ENCODE data around the gene LCMT1. TPM values are rescaled to one million over a fixed set of nuclear protein-coding genes. Genes with fewer than 3 reads are reported as not detected.

The LCMT1 gene
- total and polyA plus RNA-seq, 9 donors, result 29.4 to 58.9 (median 38.3) TPM

- no peaks in the 10 kb centered on the region for H3K9me3 ChIP-seq
- H3K4me1 ChIP-seq (ENCODE audit: insufficient read depth), result no peaks in the 10 kb centered on the region
- DNase-seq, result no peak
- H3K36me3 ChIP-seq, result no peaks in the 10 kb centered on the region
- no peak overlapping the region for H3K27ac ChIP-seq
- no peak overlapping the region for H3K4me3 ChIP-seq
- intact Hi-C loops (cut with DNase I), result loop anchor here in 3 of 4 donors (5.0 to 10.0 kb wide), 3 partner anchors 98 to 170 kb away; no protein-coding TSS in a partner anchor
- TF ChIP-seq EP300 (IDR thresholded peaks at IDR 0.05) (no peak), CTCF (IDR thresholded peaks at IDR 0.05) (no peak), POLR2A (IDR thresholded peaks at IDR 0.05) (no peak)
- 68 to 75% (median 73%) methylated on average over 7 of the region's 7 CpGs for WGBS, 3 donors
- no peaks in the 10 kb centered on the region for H3K27me3 ChIP-seq
Measured at GRCh38 chr16:25224731-25225319, 113.3 kb downstream of the LCMT1 start.

Small RNA genes within 50 kb of the gene (small RNA-seq; reads per million reads assigned to genes)
- gene RN7SL557P, result not detected

Other genes starting within 250 kb of the LCMT1 start
- 10 to 100 TPM; 26.8 to 63.8 (median 56.5) TPM for gene ARHGAP17, start 96.4 kb upstream of the LCMT1 start, total RNA-seq
- gene ARHGAP17, start 96.4 kb upstream of the LCMT1 start, polyA plus RNA-seq, result 100 to 1,000 TPM in 1 of 2 donors, 10 to 100 TPM in 1; 26.0 to 113 TPM
- gene AQP8, start 105.2 kb downstream of the LCMT1 start, total RNA-seq, result not detected
- gene AQP8, start 105.2 kb downstream of the LCMT1 start, polyA plus RNA-seq, result under 1 TPM in 1 of 2 donors, not detected in 1; 0.07 TPM
- 10 to 100 TPM in 1 of 7 donors, 1 to 10 TPM in 6; 2.8 to 11.1 (median 7.8) TPM for gene ZKSCAN2, start 146.1 kb downstream of the LCMT1 start, total RNA-seq
- gene ZKSCAN2, start 146.1 kb downstream of the LCMT1 start, polyA plus RNA-seq, result 1 to 10 TPM; 2.2 to 4.4 TPM

Data from ovary (tissue), 9 donors.